Iris pigment epithelial cell (primary cell): ENCODE measurements around the gene PARP8.
"Not testable (repeated sequence)": the region's sequence is repeated elsewhere in the genome, so short reads cannot be mapped to it uniquely, and the experiment has no call there.

Experiments used
- DNase-seq: peaks from one replicate; pipeline ENCODE4 v3.0.0-alpha.2; 2011; ENCODE audit warnings: low read depth

Gene PARP8

GRCh38 chr5:50727149-50727496 lies 60.7 kb downstream of the PARP8 start:
- DNase-seq, result no peak

GRCh38 chr5:50727845-50728244 lies 61.4 kb downstream of the PARP8 start:
- no peak for DNase-seq

GRCh38 chr5:50730336-50730735 lies 63.9 kb downstream of the PARP8 start:
- no peak for DNase-seq

GRCh38 chr5:50730841-50731240 lies 64.4 kb downstream of the PARP8 start:
- no peak for DNase-seq

- DNase-seq, result no peak
Observed at GRCh38 chr5:50733741-50734140, 67.3 kb downstream of the PARP8 start.

GRCh38 chr5:50738864-50739263 lies 72.4 kb downstream of the PARP8 start:
- DNase-seq, result no peak

GRCh38 chr5:50740832-50741231 lies 74.4 kb downstream of the PARP8 start:
- no peak for DNase-seq

GRCh38 chr5:50744776-50745175 lies 78.3 kb downstream of the PARP8 start:
- peak; percentile 4 for DNase-seq

GRCh38 chr5:50745221-50745910 lies 78.9 kb downstream of the PARP8 start:
- DNase-seq, result no peak

- no peak for DNase-seq
Observed at GRCh38 chr5:50749181-50749580, 82.7 kb downstream of the PARP8 start.

- no peak for DNase-seq
Observed at GRCh38 chr5:50749873-50750272, 83.4 kb downstream of the PARP8 start.

- DNase-seq, result peak; percentile 20
Observed at GRCh38 chr5:50751064-50751657, 84.7 kb downstream of the PARP8 start.

GRCh38 chr5:50752800-50753199 lies 86.4 kb downstream of the PARP8 start:
- no peak for DNase-seq

- DNase-seq, result no peak
Observed at GRCh38 chr5:50759526-50760270, 93.3 kb downstream of the PARP8 start.

GRCh38 chr5:50763351-50763750 lies 96.9 kb downstream of the PARP8 start:
- DNase-seq, result no peak

GRCh38 chr5:50763846-50764245 lies 97.4 kb downstream of the PARP8 start:
- no peak for DNase-seq

GRCh38 chr5:50766042-50766441 lies 99.6 kb downstream of the PARP8 start:
- no peak for DNase-seq

GRCh38 chr5:50766462-50766861 lies 100.0 kb downstream of the PARP8 start:
- DNase-seq, result no peak

GRCh38 chr5:50766967-50767366 lies 100.5 kb downstream of the PARP8 start:
- no peak for DNase-seq

- DNase-seq, result peak; percentile 2
Observed at GRCh38 chr5:50767588-50767987, 101.2 kb downstream of the PARP8 start.

GRCh38 chr5:50768634-50769033 lies 102.2 kb downstream of the PARP8 start:
- no peak for DNase-seq

GRCh38 chr5:50770441-50770840 lies 104.0 kb downstream of the PARP8 start:
- DNase-seq, result no peak

- DNase-seq, result not testable (repeated sequence)
Observed at GRCh38 chr5:50774446-50775175, 108.2 kb downstream of the PARP8 start.
